DOHH2 (cell line): ENCODE data around the gene WAS.

Source experiments
- H3F3A ChIP-seq: fragments of 200-600 bp; sonication (generic), shearing (Covaris generic); 2 replicates; pipeline ENCODE4 v1.6.0; 2016; ENCODE audit warnings: antibody characterized with exemption, mild to moderate bottlenecking; ENCODE audit not compliant: control insufficient read depth, insufficient read depth
- H3K27ac ChIP-seq: fragments of 200-600 bp; sonication (generic); 2 replicates; pipeline ENCODE4 v1.5.1; 2014; ENCODE audit warnings: low read depth, mild to moderate bottlenecking, low read length, moderate library complexity
- H3K27me3 ChIP-seq: fragments of 200-600 bp; sonication (generic); 2 replicates; pipeline ENCODE4 v1.6.1; 2014; ENCODE audit warnings: mild to moderate bottlenecking, low read length, mixed read lengths; ENCODE audit not compliant: control insufficient read depth
- H3K36me3 ChIP-seq: fragments of 200-600 bp; sonication (generic); 2 replicates; pipeline ENCODE4 v1.6.1; 2014; ENCODE audit warnings: mild to moderate bottlenecking, low read length, moderate library complexity, mixed read lengths; ENCODE audit not compliant: control insufficient read depth
- H3K4me1 ChIP-seq: fragments of 200-600 bp; sonication (generic); 2 replicates; pipeline ENCODE4 v1.6.1; 2014; ENCODE audit warnings: mild to moderate bottlenecking, low read length, mixed read lengths; ENCODE audit not compliant: control insufficient read depth
- H3K4me2 ChIP-seq: fragments of 200-600 bp; sonication (generic); 2 replicates; pipeline ENCODE4 v1.6.0; 2014; ENCODE audit warnings: mild to moderate bottlenecking, low read length, moderate library complexity
- H3K4me3 ChIP-seq: fragments of 200-600 bp; sonication (generic); 2 replicates; pipeline ENCODE4 v1.5.1; 2014; ENCODE audit warnings: mild to moderate bottlenecking, low read length, mixed read lengths
- H3K79me2 ChIP-seq: fragments of 200-600 bp; sonication (generic); 2 replicates; pipeline ENCODE4 v1.6.1; 2014; ENCODE audit warnings: mild to moderate bottlenecking, low read length, mixed read lengths; ENCODE audit not compliant: control insufficient read depth
- H3K9me2 ChIP-seq: fragments of 200-600 bp; sonication (generic); replicated peaks from 2 replicates; pipeline ENCODE4 v1.6.1; 2014; ENCODE audit warnings: mild to moderate bottlenecking, low read length, mixed read lengths; ENCODE audit not compliant: control insufficient read depth
- H3K9me3 ChIP-seq: fragments of 200-600 bp; sonication (generic); 2 replicates; pipeline ENCODE4 v1.6.1; 2014; ENCODE audit warnings: antibody characterized with exemption, low read length, mixed read lengths; ENCODE audit not compliant: control insufficient read depth, insufficient read depth
- H4K20me1 ChIP-seq: fragments of 200-600 bp; sonication (generic); 2 replicates; pipeline ENCODE4 v1.6.0; 2014; ENCODE audit warnings: low read depth, mild to moderate bottlenecking, antibody characterized with exemption, low read length, moderate library complexity; ENCODE audit not compliant: control insufficient read depth, insufficient read depth
- EZH2phosphoT487 ChIP-seq: fragments of 200-600 bp; sonication (generic); IDR thresholded peaks from 2 replicates; pipeline ENCODE4 v1.6.1; 2017; ENCODE audit warnings: borderline replicate concordance, mild to moderate bottlenecking, antibody characterized with exemption, low read length, moderate library complexity, mixed read lengths
- TF ChIP-seq, protein P1 (sequence below): fragments of 200-600 bp; sonication (generic); IDR thresholded peaks from one replicate; pipeline ENCODE4 v1.5.1; 2014; ENCODE audit warnings: antibody characterized with exemption, mild to moderate bottlenecking, low read depth, low read length; ENCODE audit not compliant: poor library complexity, severe bottlenecking

The WAS gene

DNA sequence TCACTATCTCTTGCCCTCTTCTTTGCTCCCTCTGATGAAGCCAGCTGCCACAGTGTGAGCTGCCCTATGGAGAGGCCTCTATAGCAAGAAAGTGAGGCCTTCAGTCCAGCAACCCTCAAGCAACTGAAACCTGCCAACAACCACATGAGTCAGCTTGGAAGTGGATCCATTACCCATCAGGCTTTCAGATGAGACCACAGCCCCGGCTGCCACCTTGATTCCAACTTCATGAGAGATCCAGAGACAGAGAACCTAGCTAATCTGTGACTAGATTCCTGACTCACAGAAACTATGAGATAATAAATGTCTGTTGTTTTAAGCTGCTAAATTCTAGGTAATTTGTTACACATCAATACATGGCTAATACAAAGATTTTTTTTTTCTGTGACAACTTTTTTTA, 20.4 kb upstream of the WAS start:
- Histone ChIP-seq H3K9me3 (no peaks in the 10 kb centered on the region), H3K9me2 (no peaks in the 10 kb centered on the region), H3K27ac (no peak overlapping the region), H3K27me3 (no peaks in the 10 kb centered on the region), H3K4me3 (no peak overlapping the region), H3K79me2 (no peaks in the 10 kb centered on the region), H3K36me3 (no peaks in the 10 kb centered on the region), H4K20me1 (no peaks in the 10 kb centered on the region), H3K4me1 (peaks cover 10% of the 10 kb centered on the region), H3K4me2 (no peak overlapping the region), H3F3A (no peaks in the 10 kb centered on the region)
- no peak for TF ChIP-seq EZH2phosphoT487
- TF ChIP-seq, protein P1, sequence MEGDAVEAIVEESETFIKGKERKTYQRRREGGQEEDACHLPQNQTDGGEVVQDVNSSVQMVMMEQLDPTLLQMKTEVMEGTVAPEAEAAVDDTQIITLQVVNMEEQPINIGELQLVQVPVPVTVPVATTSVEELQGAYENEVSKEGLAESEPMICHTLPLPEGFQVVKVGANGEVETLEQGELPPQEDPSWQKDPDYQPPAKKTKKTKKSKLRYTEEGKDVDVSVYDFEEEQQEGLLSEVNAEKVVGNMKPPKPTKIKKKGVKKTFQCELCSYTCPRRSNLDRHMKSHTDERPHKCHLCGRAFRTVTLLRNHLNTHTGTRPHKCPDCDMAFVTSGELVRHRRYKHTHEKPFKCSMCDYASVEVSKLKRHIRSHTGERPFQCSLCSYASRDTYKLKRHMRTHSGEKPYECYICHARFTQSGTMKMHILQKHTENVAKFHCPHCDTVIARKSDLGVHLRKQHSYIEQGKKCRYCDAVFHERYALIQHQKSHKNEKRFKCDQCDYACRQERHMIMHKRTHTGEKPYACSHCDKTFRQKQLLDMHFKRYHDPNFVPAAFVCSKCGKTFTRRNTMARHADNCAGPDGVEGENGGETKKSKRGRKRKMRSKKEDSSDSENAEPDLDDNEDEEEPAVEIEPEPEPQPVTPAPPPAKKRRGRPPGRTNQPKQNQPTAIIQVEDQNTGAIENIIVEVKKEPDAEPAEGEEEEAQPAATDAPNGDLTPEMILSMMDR = no peak

DNA sequence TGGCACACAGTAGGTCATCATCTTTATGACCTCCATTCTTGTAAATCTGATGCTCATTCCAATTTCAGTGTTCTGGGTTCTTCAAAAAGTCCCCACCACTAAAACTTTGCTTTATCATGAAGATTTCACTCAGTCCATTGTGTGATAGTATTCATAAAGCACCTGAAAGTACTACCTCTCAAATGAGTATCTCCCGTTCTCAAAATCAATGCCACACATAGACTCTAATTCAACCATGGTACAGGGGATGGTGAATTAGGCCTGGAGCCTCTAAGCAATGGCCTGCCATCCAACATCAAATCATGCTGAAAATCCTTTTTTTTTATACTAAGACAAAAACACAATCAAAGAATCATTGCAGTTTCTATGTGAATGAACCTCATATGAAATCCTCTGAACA, 19.4 kb upstream of the WAS start:
- H3K36me3 ChIP-seq = no peaks in the 10 kb centered on the region
- H3K9me3 ChIP-seq = no peaks in the 10 kb centered on the region
- H3K79me2 ChIP-seq = no peaks in the 10 kb centered on the region
- no peaks in the 10 kb centered on the region for H4K20me1 ChIP-seq
- no peak overlapping the region for H3K4me2 ChIP-seq
- no peak overlapping the region for H3K4me3 ChIP-seq
- H3K27me3 ChIP-seq = no peaks in the 10 kb centered on the region
- no peak overlapping the region for H3K27ac ChIP-seq
- no peaks in the 10 kb centered on the region for H3F3A ChIP-seq
- H3K9me2 ChIP-seq = no peaks in the 10 kb centered on the region
- TF ChIP-seq, protein P1 = no peak
- no peak for TF ChIP-seq EZH2phosphoT487
- peaks cover 10% of the 10 kb centered on the region for H3K4me1 ChIP-seq

DNA sequence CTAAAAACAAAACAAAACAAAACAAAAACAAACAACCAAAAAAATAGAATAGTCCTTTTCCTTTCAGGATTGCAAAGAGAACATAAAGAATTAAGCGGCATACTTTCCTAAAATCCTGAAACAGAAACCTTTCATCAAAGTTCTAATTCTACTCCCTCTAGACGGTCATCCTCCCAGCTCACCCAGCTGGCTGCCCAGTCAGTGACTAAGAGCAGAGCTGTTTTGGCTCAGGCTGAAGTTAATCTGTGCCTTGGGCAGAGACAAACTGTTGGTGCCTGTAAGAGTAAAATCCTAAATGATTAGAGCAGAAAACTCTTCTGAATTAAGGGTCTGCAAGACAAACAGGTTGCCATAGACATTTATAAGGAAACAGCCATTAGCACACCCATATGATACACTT, 17.6 kb upstream of the WAS start:
- H3F3A ChIP-seq = no peaks in the 10 kb centered on the region
- no peak overlapping the region for H3K27ac ChIP-seq
- H3K4me2 ChIP-seq = no peak overlapping the region
- H4K20me1 ChIP-seq = no peaks in the 10 kb centered on the region
- no peaks in the 10 kb centered on the region for H3K36me3 ChIP-seq
- no peaks in the 10 kb centered on the region for H3K27me3 ChIP-seq
- no peaks in the 10 kb centered on the region for H3K79me2 ChIP-seq
- no peaks in the 10 kb centered on the region for H3K9me3 ChIP-seq
- H3K9me2 ChIP-seq = no peaks in the 10 kb centered on the region
- no peak for TF ChIP-seq EZH2phosphoT487
- TF ChIP-seq, protein P1 = no peak
- H3K4me3 ChIP-seq = no peak overlapping the region
- H3K4me1 ChIP-seq = peaks cover 8% of the 10 kb centered on the region

DNA sequence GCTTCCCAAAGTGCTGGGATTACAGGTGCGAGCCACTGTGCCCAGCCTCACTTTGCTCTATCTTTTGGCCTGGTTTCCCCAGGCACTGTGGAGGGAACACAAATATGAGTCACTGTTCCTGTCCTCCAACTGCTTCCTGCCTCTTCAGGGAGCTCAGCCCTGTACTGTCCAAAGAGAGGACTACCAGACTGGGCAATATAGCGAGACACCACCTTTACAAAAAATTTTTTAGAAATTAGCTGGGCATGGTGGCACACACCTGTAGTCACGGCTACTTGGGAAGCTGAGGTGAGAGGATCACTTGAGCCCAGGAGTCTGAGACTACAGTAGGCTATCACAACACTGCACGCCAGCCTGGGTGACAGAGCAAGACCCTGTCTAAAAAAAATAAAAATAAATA, 16.9 kb upstream of the WAS start:
- H3K4me1 ChIP-seq = peaks cover 6% of the 10 kb centered on the region
- no peaks in the 10 kb centered on the region for H4K20me1 ChIP-seq
- H3K9me3 ChIP-seq = no peaks in the 10 kb centered on the region
- H3F3A ChIP-seq = no peaks in the 10 kb centered on the region
- no peaks in the 10 kb centered on the region for H3K36me3 ChIP-seq
- TF ChIP-seq, protein P1 = no peak
- no peak for TF ChIP-seq EZH2phosphoT487
- no peaks in the 10 kb centered on the region for H3K27me3 ChIP-seq
- H3K4me3 ChIP-seq = no peak overlapping the region
- no peak overlapping the region for H3K4me2 ChIP-seq
- H3K79me2 ChIP-seq = no peaks in the 10 kb centered on the region
- no peaks in the 10 kb centered on the region for H3K9me2 ChIP-seq
- H3K27ac ChIP-seq = no peak overlapping the region
